SH-SY5Y (cell line): Measurements from ENCODE around the gene MMEL1.

ENCODE experiments used
- GATA2 ChIP-seq: IDR thresholded peaks from 2 replicates; pipeline ENCODE4 v1.6.1; 2011; ENCODE audit warnings: mild to moderate bottlenecking, low read depth, low read length
- GATA3 ChIP-seq: IDR thresholded peaks from 2 replicates; pipeline ENCODE4 v1.6.1; 2011; ENCODE audit warnings: low read depth, mild to moderate bottlenecking, low read length, moderate library complexity

MMEL1 gene

GRCh38 chr1:2610036-2610959 is 22.5 kb downstream of the MMEL1 start:
- no peak for TF ChIP-seq GATA3
- TF ChIP-seq GATA2, result no peak

- TF ChIP-seq GATA3 (no peak), GATA2 (no peak)
Measured at GRCh38 chr1:2609319-2610035, 23.3 kb downstream of the MMEL1 start.

- no peak for TF ChIP-seq GATA3
- TF ChIP-seq GATA2, result no peak
Measured at GRCh38 chr1:2607641-2608091, 25.1 kb downstream of the MMEL1 start.

GRCh38 chr1:2606881-2607621 is 25.8 kb downstream of the MMEL1 start:
- TF ChIP-seq GATA2 (no peak), GATA3 (no peak)

GRCh38 chr1:2606396-2606880 is 26.4 kb downstream of the MMEL1 start:
- no peak for TF ChIP-seq GATA3
- no peak for TF ChIP-seq GATA2

GRCh38 chr1:2605509-2606395 is 27.1 kb downstream of the MMEL1 start:
- no peak for TF ChIP-seq GATA2
- TF ChIP-seq GATA3, result no peak

GRCh38 chr1:2604844-2605508 is 27.8 kb downstream of the MMEL1 start:
- no peak for TF ChIP-seq GATA2
- no peak for TF ChIP-seq GATA3

- no peak for TF ChIP-seq GATA3
- no peak for TF ChIP-seq GATA2
Measured at GRCh38 chr1:2604156-2604843, 28.5 kb downstream of the MMEL1 start.

- TF ChIP-seq GATA3, result no peak
- TF ChIP-seq GATA2, result no peak
Measured at GRCh38 chr1:2603521-2604155, 29.2 kb downstream of the MMEL1 start.

GRCh38 chr1:2602866-2603520 is 29.8 kb downstream of the MMEL1 start:
- TF ChIP-seq GATA2 (no peak), GATA3 (no peak)

- no peak for TF ChIP-seq GATA3
- no peak for TF ChIP-seq GATA2
Measured at GRCh38 chr1:2602311-2602835, 30.4 kb downstream of the MMEL1 start.

GRCh38 chr1:2601721-2602303 is 31.0 kb downstream of the MMEL1 start:
- TF ChIP-seq GATA2 (no peak), GATA3 (no peak)
